Stimulated activated naive CD4-positive, alpha-beta T cell (primary cell): ENCODE measurements around the gene SNRNP48.

Experiments used
- DNase-seq, 6 experiments: peaks; one replicate each; lab custom pipeline; 2025; lab: John Stamatoyannopoulos, UW

The SNRNP48 gene

GRCh38 chr6:7559651-7560385 lies 30.2 kb upstream of the SNRNP48 start:
- DNase-seq = no peak

- no peak for DNase-seq
These were observed 28.6 kb upstream of the SNRNP48 start for GRCh38 chr6:7561153-7561964.

GRCh38 chr6:7562769-7563168 lies 27.2 kb upstream of the SNRNP48 start:
- DNase-seq = no peak

GRCh38 chr6:7566107-7566506 lies 23.9 kb upstream of the SNRNP48 start:
- no peak for DNase-seq

GRCh38 chr6:7566617-7567173 lies 23.3 kb upstream of the SNRNP48 start:
- no peak for DNase-seq

GRCh38 chr6:7568021-7568420 lies 22.0 kb upstream of the SNRNP48 start:
- DNase-seq = no peak

GRCh38 chr6:7569082-7569481 lies 20.9 kb upstream of the SNRNP48 start:
- DNase-seq = no peak

GRCh38 chr6:7572213-7572943 lies 17.6 kb upstream of the SNRNP48 start:
- no peak for DNase-seq

- DNase-seq = no peak
These were observed 15.5 kb upstream of the SNRNP48 start for GRCh38 chr6:7574500-7574899.

- no peak for DNase-seq
These were observed 11.5 kb upstream of the SNRNP48 start for GRCh38 chr6:7578516-7578915.

GRCh38 chr6:7578931-7579330 lies 11.1 kb upstream of the SNRNP48 start:
- DNase-seq = no peak

- DNase-seq = no peak
These were observed 10.1 kb upstream of the SNRNP48 start for GRCh38 chr6:7579851-7580250.

GRCh38 chr6:7580537-7580926 lies 9.5 kb upstream of the SNRNP48 start:
- no peak for DNase-seq

GRCh38 chr6:7580927-7581618 lies 8.9 kb upstream of the SNRNP48 start:
- no peak for DNase-seq

GRCh38 chr6:7585287-7585930 lies 4.6 kb upstream of the SNRNP48 start:
- DNase-seq = no peak

- no peak for DNase-seq
These were observed 2.3 kb upstream of the SNRNP48 start for GRCh38 chr6:7587631-7588100.

- no peak for DNase-seq
These were observed 1.5 kb upstream of the SNRNP48 start for GRCh38 chr6:7588506-7588905.

- DNase-seq = no peak
These were observed 777 bp upstream of the SNRNP48 start for GRCh38 chr6:7589221-7589620.

- DNase-seq = no peak
These were observed 912 bp downstream of the SNRNP48 start for GRCh38 chr6:7590918-7591302.

- DNase-seq = no peak
These were observed 1.8 kb downstream of the SNRNP48 start for GRCh38 chr6:7591770-7592169.

- DNase-seq = no peak
These were observed 3.2 kb downstream of the SNRNP48 start for GRCh38 chr6:7593229-7593628.
